Camera-type eye (tissue), 1 donor: ENCODE measurements around the gene SCYGR7. TPM values are rescaled to one million over a fixed set of nuclear protein-coding genes. Genes with fewer than 3 reads are reported as not detected.

ENCODE experiments used
- total RNA-seq: library from RNA; depleted of rRNA; stranded (reverse); fragments of >200 nt; gene quantifications from one replicate; pipeline ENCODE4 v1.2.3, GENCODE V29; 2014

The SCYGR7 gene, protein sequence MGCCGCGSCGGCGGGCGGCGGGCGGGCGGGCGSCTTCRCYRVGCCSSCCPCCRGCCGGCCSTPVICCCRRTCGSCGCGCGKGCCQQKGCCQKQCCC
- not detected for total RNA-seq

DNA sequence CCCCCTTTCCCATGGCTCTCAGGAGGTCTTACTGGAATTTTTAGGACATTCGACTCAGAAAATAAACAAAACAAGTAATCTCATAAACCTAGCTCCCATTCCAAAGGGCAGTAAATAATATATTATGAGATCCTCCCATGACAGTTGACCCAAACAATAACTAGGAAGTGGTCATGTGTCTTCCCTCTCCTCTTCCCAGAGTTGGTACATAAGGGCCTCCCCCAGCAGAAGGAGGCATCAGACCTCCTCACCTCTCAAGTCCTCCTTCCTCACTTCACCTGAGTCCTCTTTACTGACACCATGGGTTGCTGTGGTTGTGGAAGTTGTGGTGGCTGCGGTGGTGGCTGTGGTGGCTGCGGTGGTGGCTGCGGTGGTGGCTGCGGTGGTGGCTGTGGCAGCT is at the start of gene SCYGR7:
TSS of gene SCYGR7 (plus strand) at position 301 of the 400 bp plus-strand sequence. CDS start at position 301, 0 bp downstream.

DNA sequence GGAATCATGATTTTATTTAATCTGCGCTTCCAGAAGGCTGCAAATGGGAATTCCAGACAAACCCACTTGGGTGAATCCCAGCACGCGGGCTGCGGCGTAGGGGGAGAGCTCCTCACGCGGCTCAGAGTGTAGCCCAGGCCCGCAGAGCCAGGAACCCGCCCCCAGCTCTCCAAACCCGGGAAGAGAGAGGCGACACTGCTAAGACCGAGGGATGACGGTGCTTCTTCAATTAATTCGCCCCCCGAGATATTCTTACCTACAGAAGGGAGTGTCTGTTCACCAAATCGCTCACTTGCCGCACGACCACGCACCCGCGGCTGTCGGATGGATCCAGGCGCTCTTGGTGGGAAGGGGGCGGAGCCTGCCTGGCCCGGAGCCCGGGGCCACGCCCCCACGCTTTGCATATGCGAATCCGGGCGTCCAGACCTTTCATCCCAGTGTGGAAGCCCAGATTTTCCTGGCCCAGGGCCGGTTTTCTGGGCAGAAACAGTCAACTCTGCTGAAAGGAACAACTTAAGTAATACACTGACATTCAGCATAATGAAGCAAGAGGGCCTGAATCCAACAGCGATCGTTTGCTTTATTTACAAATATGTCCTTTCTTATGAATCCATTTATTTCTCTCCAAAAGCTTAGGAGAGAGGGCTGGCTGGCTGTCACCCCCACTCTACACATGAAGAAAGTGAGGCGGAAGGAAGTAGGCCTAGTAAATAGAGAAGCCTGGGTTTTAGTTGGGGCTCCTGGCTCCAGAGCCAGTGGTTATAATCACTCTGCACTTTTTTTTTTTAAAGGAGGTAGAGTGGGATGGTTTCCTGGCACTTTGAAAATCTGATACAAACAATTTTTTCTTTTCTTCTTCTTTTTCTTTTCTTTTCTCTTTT is 10.2 kb upstream of the SCYGR7 start, which contains the start of gene SLC19A3:
TSS of gene SLC19A3 (minus strand) at position 342 of the 881 bp plus-strand sequence. CDS start 15,710 bp downstream, outside the sequence.

DNA sequence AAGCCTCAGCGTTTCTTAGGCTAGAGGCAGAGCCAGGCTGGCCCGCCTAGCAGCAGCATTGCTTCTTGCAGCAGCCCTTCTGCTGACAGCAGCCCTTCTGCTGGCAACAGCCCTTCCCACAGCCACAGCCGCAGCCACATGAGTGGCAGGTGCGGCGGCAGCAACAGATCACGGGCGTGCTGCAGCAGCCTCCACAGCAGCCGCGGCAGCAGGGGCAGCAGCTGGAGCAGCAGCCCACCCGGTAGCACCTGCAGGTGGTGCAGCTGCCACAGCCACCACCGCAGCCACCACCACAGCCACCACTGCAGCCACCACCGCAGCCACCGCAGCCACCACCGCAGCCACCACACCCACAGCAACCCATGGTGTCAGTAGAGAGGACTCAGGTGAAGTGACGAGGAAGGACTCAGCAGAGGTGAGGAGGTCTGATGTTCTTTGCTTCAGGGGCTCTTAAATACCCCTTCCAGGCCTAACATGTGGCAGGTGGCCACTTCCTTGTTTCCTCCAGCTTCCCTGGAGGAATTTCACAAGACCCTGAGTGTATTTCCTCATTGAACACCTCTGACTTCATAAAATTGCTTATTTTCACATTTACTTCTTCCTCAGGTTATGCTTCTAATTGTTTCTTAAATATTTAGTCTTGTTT is 3.6 kb upstream of the SCYGR7 start, which contains the start of gene SCYGR6:
TSS of gene SCYGR6 (minus strand) at position 364 of the 646 bp plus-strand sequence. CDS start at position 364, 0 bp downstream.

DNA sequence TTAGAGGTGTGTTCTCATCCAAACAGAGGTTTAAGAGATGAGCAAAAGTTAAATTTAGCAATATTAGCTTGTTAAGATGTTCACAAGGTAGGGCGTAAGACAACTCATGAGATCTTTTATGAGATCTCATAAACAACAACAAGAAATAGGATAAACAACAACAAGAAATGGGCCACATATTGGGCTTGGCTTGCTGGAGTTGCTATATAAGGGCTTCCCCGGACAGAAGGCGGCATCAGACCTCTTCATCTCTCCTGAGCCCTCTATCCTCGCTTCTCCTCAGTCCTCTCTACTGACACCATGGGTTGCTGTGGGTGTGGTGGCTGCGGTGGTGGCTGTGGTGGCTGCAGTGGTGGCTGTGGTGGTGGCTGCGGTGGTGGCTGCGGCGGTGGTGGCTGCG is 17.5 kb downstream of the SCYGR7 start, which contains the start of gene SCYGR8:
TSS of gene SCYGR8 (plus strand) at position 301 of the 400 bp plus-strand sequence. CDS start at position 301, 0 bp downstream.

Other genes starting within 250 kb of the SCYGR7 start
- gene SCYGR2, start 129.4 kb upstream of the SCYGR7 start, total RNA-seq: not detected
- gene SCYGR3, start 113.5 kb upstream of the SCYGR7 start, total RNA-seq: not detected
- not detected for gene SCYGR4, start 110.8 kb upstream of the SCYGR7 start, total RNA-seq
- gene SCYGR5, start 61.5 kb upstream of the SCYGR7 start, total RNA-seq: not detected
- gene SLC19A3, start 10.3 kb upstream of the SCYGR7 start, total RNA-seq: 3.1 TPM
- not detected for gene SCYGR6, start 3.6 kb upstream of the SCYGR7 start, total RNA-seq
- not detected for gene SCYGR8, start 17.6 kb downstream of the SCYGR7 start, total RNA-seq
- not detected for gene CCL20, start 85.5 kb downstream of the SCYGR7 start, total RNA-seq
- 0.44 TPM for gene DAW1, start 143.3 kb downstream of the SCYGR7 start, total RNA-seq